NCI-H1092 treated with DMSO at 0.1 percent for 48 hours (cell line): ENCODE results near the gene GFPT2.

Experiments
- DNase-seq: peaks from one replicate; lab custom pipeline; 2025; lab: John Stamatoyannopoulos, UW

Gene GFPT2

DNA sequence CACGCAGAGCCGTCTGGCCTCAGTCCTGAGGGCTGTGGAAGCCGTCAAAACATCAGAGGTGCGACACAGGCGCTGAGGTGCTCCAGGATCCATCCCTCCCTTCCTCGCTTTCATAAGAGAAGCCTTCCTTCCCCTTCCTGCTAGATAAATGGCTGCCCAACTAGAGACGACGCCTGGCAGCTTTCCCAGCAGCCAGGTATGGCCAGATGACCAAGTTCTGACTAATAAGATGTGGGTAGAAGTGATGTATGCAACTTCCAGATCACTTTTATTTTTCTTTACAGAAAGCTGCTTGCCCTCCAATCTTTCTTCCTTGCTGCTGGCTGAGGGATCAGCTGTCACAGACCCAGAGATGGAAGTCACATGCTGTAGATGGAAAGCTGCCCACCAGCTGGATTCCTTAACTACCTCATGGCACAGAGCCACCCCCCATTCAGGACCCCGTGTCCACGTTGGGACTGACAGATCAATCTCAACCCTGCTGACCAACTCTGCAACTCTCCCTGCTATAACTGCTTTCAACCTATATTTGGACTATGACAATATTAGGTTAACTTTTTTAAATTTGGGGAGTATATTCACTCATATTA is 70.0 kb downstream of the GFPT2 start:
- no peak for DNase-seq

DNA sequence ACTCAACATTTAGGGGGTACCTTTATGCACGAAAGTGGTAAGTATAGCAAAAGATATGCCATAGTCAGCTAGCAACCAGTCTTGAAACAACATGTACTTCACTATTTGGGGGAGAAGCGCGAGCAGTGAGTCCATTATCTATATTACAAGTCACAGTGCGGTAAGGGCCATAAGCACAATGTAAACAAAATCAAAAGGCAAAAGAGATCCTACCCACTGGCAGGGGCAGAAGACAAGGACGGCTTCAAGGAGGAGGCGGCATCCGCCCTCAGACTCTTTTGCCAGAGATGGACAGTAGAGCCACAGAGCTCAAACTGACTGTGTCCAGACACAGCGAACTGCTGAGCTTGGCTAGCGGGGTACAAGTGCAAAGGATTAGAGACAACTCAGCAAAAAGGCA is 70.9 kb downstream of the GFPT2 start:
- no peak for DNase-seq

DNA sequence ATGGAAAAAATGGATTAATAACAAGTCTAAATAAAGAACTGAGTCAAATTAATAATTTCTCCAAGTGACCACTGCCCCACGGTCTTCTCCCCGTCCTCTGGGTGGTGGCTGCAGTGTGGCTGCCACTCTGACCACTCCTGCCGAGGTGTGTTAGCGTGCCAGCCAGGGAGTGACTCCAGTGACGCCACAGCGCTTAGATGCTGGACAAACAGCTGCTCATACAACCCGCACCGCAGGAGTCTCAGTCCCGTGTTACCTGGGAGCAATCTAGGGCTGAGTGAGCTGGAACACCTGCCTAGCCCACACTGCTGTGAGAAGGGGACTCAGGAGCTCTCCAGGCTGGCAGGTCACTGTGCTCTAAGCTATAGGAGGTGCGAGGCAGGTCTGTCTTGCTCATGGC is 71.4 kb downstream of the GFPT2 start:
- peak; percentile 20 for DNase-seq

DNA sequence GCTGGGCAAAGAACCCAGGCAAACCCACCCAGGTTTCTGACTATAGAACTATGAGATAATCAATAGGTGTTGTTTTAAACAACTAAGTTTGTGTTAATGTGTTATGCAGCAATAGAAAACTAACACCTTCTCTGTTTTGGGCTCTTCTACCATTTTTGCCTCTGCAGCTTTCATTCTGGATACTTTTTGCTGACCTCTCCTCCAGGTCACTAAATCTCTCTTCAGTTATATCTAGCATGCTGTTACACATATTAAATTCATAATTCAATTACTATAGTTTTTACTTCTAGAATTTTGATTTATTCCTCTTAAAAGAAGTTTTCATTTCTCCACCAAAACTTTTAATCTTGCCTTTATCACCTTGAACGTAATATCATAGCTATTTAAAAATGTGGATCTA is 78.4 kb downstream of the GFPT2 start:
- no peak for DNase-seq

DNA sequence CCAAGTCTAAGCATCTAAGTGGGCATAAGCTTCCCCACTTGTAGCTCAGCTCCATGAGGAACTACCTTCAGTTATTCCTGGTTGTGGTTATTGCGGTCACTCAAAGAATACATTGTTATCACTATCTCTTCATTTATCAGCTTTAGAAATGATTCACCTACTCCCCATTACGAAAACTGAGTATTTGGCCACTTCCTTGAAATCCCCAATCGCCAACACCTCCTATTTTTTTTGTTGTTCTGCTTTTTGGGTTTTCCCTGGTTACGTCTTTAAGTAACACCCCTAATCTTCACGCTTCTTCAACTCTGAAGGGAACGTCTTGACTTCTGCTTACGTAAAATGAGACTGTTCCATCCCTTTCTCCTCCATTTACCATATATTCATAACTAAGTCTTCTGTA is 81.9 kb downstream of the GFPT2 start:
- DNase-seq = no peak

DNA sequence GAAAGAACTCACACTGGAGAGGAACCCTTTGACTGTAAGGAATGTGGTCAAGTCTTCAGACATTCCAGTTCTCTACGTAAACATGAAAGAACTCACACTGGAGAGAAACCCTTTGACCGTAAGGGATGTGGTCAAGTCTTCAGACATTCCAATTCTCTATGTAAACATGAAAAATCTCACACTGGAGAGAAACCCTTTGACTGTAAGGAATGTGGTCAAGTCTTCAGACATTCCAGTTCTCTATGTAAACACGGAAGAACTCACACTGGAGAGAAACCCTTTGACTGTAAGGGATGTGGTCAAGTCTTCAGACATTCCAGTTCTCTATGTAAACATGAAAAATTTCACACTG is 93.9 kb downstream of the GFPT2 start:
- DNase-seq = no peak

DNA sequence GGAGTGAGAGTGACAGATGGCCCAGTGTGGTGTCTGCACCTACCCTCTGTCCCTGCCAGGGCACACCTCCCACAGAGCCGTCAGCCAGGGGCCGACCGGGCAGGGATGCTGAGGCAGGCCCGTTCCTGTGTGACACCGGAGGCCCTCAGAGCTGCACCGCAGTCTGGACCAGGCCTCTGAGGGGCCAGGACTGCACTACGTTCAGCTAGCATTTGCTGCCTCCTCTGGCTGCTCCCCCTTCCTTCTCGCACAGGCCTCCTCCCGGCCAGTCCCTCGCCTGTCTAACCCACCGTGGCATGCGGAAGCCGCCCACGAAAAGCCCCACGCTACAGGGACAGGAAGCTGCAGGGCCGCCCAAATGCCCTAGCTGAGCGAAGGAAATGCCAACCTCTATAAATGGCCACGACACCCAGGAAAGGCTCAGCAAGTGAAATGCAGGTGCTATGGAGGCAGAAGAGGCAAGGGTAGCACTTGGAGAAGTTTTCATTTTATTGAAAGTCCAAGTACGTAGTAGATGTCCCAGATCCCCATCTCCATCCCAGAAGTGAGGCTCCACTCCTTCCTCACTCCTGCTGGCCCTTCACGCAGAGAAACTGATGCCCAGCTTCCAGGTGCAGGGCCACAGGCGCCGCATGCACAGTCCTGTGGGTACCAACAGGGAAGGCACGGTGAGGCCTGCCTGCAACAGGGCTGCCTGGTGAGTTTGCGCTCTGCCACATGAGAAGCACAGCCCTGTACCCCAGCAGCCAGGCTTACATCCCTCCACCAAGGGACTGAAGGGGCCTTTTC is 99.9 kb downstream of the GFPT2 start:
- DNase-seq = no peak

DNA sequence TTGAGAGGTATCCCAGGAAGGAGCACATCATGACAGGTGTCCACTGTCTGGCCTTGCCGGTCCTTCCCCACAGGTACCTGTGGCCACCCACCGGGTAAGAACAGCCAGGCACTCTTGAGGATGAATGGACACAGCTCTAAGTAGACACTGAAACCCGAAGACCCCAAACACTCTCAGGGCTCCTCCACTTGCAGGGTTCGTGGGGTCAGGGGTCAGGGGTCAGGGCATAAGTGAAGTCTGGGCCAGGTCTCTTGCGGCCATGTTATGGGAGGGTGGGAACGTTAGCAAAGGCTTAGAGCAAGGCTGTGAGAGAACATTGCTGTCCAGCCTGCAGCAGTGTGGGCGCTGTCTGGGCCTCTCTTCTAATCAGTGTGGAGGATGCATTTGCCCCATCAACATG is 101.2 kb downstream of the GFPT2 start:
- no peak for DNase-seq

DNA sequence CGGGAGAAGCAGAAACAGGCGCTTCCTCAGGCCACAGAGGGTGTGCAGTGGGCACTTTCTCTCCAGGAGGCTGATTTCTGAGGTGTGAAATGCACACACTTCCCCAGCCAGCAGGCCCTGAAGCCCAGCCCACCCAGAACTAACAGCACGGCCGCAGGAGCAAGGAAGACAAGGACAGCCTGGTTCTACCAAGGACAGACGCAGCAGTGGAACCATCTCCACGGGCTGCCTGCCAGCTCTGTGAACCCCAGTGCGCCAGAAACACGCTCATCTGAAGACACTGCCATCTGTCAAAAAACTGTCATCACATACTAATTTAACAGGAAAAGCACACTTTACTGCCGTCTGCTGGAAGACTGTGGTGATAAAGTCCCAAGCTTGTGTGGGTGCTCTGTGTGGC is 102.0 kb downstream of the GFPT2 start:
- DNase-seq = no peak
